AG09309 (cell line): ENCODE measurements around the gene ITPRID2.

Source experiments
- DNase-seq: peaks from one replicate; pipeline ENCODE4 v3.0.0-alpha.2; 2010; ENCODE audit warnings: low read depth
- H3K4me3 ChIP-seq: 2 replicates; pipeline ENCODE4 v1.5.1; 2011; ENCODE audit warnings: mild to moderate bottlenecking, low read depth, low read length, moderate library complexity; ENCODE audit not compliant: control insufficient read depth
- CTCF ChIP-seq: IDR thresholded peaks from 2 replicates; pipeline ENCODE4 v1.5.1; 2011; ENCODE audit warnings: mild to moderate bottlenecking, low read depth, low read length, inconsistent platforms; ENCODE audit not compliant: insufficient read depth, control insufficient read depth; ENCODE audit errors: missing control alignments

ITPRID2 gene

GRCh38 chr2:181971032-181971431 is 79.5 kb downstream of the ITPRID2 start:
- no peak for DNase-seq
- no peak overlapping the region for H3K4me3 ChIP-seq
- TF ChIP-seq CTCF: no peak

GRCh38 chr2:181972431-181973170 is 81.1 kb downstream of the ITPRID2 start:
- TF ChIP-seq CTCF: no peak
- no peak overlapping the region for H3K4me3 ChIP-seq
- no peak for DNase-seq

- no peak for TF ChIP-seq CTCF
- no peak overlapping the region for H3K4me3 ChIP-seq
- DNase-seq: no peak
Measured at GRCh38 chr2:181973171-181973783, 81.7 kb downstream of the ITPRID2 start.

GRCh38 chr2:181977661-181978350 is 86.3 kb downstream of the ITPRID2 start:
- TF ChIP-seq CTCF: no peak
- DNase-seq: no peak
- no peak overlapping the region for H3K4me3 ChIP-seq

- no peak for DNase-seq
- no peak overlapping the region for H3K4me3 ChIP-seq
- no peak for TF ChIP-seq CTCF
Measured at GRCh38 chr2:181978351-181979150, 87.0 kb downstream of the ITPRID2 start.
